ENCODE measurements around the gene EI24.
"Not testable (repeated sequence)": the region's sequence is repeated elsewhere in the genome, so short reads cannot be mapped to it uniquely, and the experiment has no call there.

EI24 gene

DNA sequence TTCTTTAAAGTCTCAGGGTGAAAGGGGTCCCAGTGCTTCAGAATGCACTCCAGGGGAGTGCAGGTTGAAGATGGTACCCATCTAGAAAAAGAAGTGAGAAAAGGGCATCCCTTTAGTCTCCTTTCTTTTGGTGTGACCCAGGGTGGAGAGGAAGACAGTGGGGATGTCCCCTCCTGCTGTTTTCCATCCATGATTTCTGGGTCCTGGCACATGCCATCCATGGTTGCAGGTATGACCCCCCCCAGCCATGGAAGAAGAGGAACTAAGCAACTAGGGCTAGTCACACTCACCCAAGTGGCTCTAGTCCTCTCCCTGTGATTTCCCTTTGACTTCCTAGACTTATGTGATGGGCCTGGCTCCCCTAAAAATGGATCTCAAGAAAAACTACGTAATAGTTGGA, 15.9 kb upstream of the EI24 start:
- Histone ChIP-seq H3K27ac (ENCODE audit: low read depth, low read length) (no peak overlapping the region), H3K4me3 (ENCODE audit: low read depth, low read length) (no peak overlapping the region), H3K9me3 (ENCODE audit: control insufficient read depth, insufficient read depth, low read depth, low read length) (peaks cover 51% of the 10 kb centered on the region), H3K36me3 (ENCODE audit: control insufficient read depth, insufficient read depth, low read length) (no peaks in the 10 kb centered on the region), H3K4me1 (ENCODE audit: control insufficient read depth, insufficient read depth, low read length) (no peaks in the 10 kb centered on the region), H3K27me3 (ENCODE audit: control insufficient read depth, insufficient read depth, low read length) (no peaks in the 10 kb centered on the region), H3K9ac (ENCODE audit: low read length) (no peak overlapping the region)

DNA sequence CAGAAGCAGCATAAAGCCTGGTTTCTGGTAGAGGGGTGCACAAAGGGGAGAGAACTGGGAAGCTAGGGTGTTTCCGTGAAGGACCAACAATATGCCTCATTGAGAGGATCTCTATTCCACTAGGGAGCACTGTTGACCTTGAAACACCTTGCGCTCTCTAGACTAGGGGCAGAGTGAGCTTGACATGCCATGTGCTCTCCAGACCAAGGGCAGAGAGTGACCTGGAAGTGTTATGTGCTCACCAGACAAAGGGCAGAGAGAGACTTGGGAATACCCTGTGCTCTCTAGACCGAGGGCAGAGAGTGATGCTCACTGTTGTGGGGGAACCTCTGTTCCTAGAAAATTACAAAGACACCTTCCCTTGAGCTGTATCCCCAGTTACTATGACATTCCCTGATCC, 15.2 kb upstream of the EI24 start:
- Histone ChIP-seq H3K9me3 (ENCODE audit: control insufficient read depth, insufficient read depth, low read depth, low read length) (peaks cover 51% of the 10 kb centered on the region), H3K4me3 (ENCODE audit: low read depth, low read length) (no peak overlapping the region), H3K27me3 (ENCODE audit: control insufficient read depth, insufficient read depth, low read length) (no peaks in the 10 kb centered on the region), H3K36me3 (ENCODE audit: control insufficient read depth, insufficient read depth, low read length) (no peaks in the 10 kb centered on the region), H3K9ac (ENCODE audit: low read length) (no peak overlapping the region), H3K27ac (ENCODE audit: low read depth, low read length) (no peak overlapping the region), H3K4me1 (ENCODE audit: control insufficient read depth, insufficient read depth, low read length) (no peaks in the 10 kb centered on the region)

DNA sequence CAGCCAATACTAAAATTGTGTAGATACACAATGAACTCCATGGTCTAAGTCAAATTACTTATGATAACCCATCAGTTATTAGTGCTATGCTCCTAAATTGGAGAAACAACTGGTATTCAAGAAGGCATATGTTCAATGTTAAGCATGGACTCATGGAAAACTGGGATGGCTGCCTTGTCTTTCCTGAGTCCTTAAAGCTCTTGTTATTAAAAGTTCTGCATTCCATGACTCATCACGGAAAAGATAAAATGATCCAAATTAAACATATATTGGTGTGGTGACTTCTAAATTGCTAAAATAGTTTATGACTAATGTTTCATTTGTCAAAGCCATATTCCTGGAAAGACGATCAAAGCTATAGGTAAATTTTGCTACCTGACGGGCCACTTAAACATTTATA, 9.4 kb upstream of the EI24 start:
- Histone ChIP-seq H3K27ac (ENCODE audit: low read depth, low read length) (no peak overlapping the region), H3K27me3 (ENCODE audit: control insufficient read depth, insufficient read depth, low read length) (no peaks in the 10 kb centered on the region), H3K36me3 (ENCODE audit: control insufficient read depth, insufficient read depth, low read length) (no peaks in the 10 kb centered on the region), H3K9me3 (ENCODE audit: control insufficient read depth, insufficient read depth, low read depth, low read length) (peaks cover 10% of the 10 kb centered on the region), H3K4me1 (ENCODE audit: control insufficient read depth, insufficient read depth, low read length) (no peaks in the 10 kb centered on the region), H3K9ac (ENCODE audit: low read length) (no peak overlapping the region), H3K4me3 (ENCODE audit: low read depth, low read length) (no peak overlapping the region)

- H3K9me3 ChIP-seq (ENCODE audit: control insufficient read depth, insufficient read depth, low read depth, low read length): peaks cover 5% of the 10 kb centered on the region; the same call in 1 of the 2 replicates
- no peak overlapping the region for H3K4me3 ChIP-seq (ENCODE audit: low read depth, low read length)
- no peak overlapping the region for H3K27ac ChIP-seq (ENCODE audit: low read depth, low read length)
- H3K9ac ChIP-seq (ENCODE audit: low read length): no peak overlapping the region
- H3K27me3 ChIP-seq (ENCODE audit: control insufficient read depth, insufficient read depth, low read length): no peaks in the 10 kb centered on the region
- no peaks in the 10 kb centered on the region for H3K4me1 ChIP-seq (ENCODE audit: control insufficient read depth, insufficient read depth, low read length)
- no peaks in the 10 kb centered on the region for H3K36me3 ChIP-seq (ENCODE audit: control insufficient read depth, insufficient read depth, low read length)
These were observed 7.4 kb upstream of the EI24 start for GRCh38 chr11:125561924-125562323.

DNA sequence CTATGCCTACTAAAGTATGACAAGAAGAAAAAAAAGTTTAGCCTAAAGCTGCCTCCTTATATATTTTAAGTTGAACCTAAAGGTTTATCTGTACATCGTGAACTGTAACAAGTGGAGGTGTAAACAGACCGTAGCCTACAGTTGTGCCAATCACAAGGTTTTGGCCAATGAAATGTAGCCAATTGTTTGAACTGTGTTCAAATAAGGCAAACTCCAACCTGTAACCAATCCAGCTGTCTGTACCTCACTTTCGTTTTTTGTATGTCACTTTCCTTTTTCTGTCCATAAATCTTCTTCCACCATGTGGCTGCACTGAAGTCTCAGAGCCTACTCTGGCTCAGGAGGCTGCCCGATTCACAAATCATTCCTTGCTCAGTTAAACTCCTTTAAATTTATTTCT, 6.8 kb upstream of the EI24 start:
- H3K9me3 ChIP-seq (ENCODE audit: control insufficient read depth, insufficient read depth, low read depth, low read length): peaks cover 5% of the 10 kb centered on the region; the same call in 1 of the 2 replicates
- H3K36me3 ChIP-seq (ENCODE audit: control insufficient read depth, insufficient read depth, low read length): no peaks in the 10 kb centered on the region
- no peaks in the 10 kb centered on the region for H3K4me1 ChIP-seq (ENCODE audit: control insufficient read depth, insufficient read depth, low read length)
- H3K4me3 ChIP-seq (ENCODE audit: low read depth, low read length): no peak overlapping the region
- H3K9ac ChIP-seq (ENCODE audit: low read length): no peak overlapping the region
- H3K27me3 ChIP-seq (ENCODE audit: control insufficient read depth, insufficient read depth, low read length): no peaks in the 10 kb centered on the region
- no peak overlapping the region for H3K27ac ChIP-seq (ENCODE audit: low read depth, low read length)

GRCh38 chr11:125564357-125564756, 4.9 kb upstream of the EI24 start:
- no peaks in the 10 kb centered on the region for H3K36me3 ChIP-seq (ENCODE audit: control insufficient read depth, insufficient read depth, low read length)
- H3K27ac ChIP-seq (ENCODE audit: low read depth, low read length): no peak overlapping the region
- H3K9ac ChIP-seq (ENCODE audit: low read length): no peak overlapping the region
- no peak overlapping the region for H3K4me3 ChIP-seq (ENCODE audit: low read depth, low read length)
- peaks cover 5% of the 10 kb centered on the region; the same call in 1 of the 2 replicates for H3K9me3 ChIP-seq (ENCODE audit: control insufficient read depth, insufficient read depth, low read depth, low read length)
- H3K4me1 ChIP-seq (ENCODE audit: control insufficient read depth, insufficient read depth, low read length): no peaks in the 10 kb centered on the region
- no peaks in the 10 kb centered on the region for H3K27me3 ChIP-seq (ENCODE audit: control insufficient read depth, insufficient read depth, low read length)

GRCh38 chr11:125566235-125566634, 3.0 kb upstream of the EI24 start:
- Histone ChIP-seq H3K27ac (ENCODE audit: low read depth, low read length) (no peak overlapping the region), H3K9ac (ENCODE audit: low read length) (no peak overlapping the region), H3K36me3 (ENCODE audit: control insufficient read depth, insufficient read depth, low read length) (no peaks in the 10 kb centered on the region), H3K27me3 (ENCODE audit: control insufficient read depth, insufficient read depth, low read length) (no peaks in the 10 kb centered on the region), H3K9me3 (ENCODE audit: control insufficient read depth, insufficient read depth, low read depth, low read length) (peaks cover 5% of the 10 kb centered on the region; the same call in 1 of the 2 replicates), H3K4me3 (ENCODE audit: low read depth, low read length) (no peak overlapping the region), H3K4me1 (ENCODE audit: control insufficient read depth, insufficient read depth, low read length) (peaks cover 10% of the 10 kb centered on the region)

GRCh38 chr11:125569915-125570621, 791 bp downstream of the EI24 start:
- Histone ChIP-seq H3K4me3 (ENCODE audit: low read depth, low read length) (peak overlapping the region; percentile 97), H3K9ac (ENCODE audit: low read length) (peak overlapping the region; percentile 96), H3K4me1 (ENCODE audit: control insufficient read depth, insufficient read depth, low read length) (peaks cover 10% of the 10 kb centered on the region), H3K9me3 (ENCODE audit: control insufficient read depth, insufficient read depth, low read depth, low read length) (peaks cover 5% of the 10 kb centered on the region; the same call in 1 of the 2 replicates), H3K36me3 (ENCODE audit: control insufficient read depth, insufficient read depth, low read length) (peaks cover 29% of the 10 kb centered on the region), H3K27ac (ENCODE audit: low read depth, low read length) (0 out of 2 replicates have a peak overlapping the region, but pooled peaks have one; percentile 62), H3K27me3 (ENCODE audit: control insufficient read depth, insufficient read depth, low read length) (no peaks in the 10 kb centered on the region)

DNA sequence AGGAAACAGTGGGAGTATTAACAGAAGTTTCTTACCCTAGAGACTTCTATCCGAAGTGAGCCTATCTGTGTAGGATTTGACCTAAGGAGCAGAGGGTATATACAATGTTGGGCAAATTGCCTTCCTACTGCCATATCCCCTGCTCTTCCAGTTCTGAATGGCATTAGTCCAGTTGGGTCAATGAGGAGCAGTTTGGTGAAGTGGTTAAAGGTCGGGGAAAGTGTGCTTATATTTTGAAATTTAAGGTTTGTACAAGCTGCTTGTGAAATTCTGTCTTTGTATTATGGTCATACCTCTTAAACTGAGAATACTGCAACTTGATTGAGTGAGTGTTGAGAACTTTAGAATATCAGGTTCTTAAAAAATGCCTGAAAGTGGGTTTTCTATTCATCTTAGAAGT, 1.7 kb downstream of the EI24 start:
- Histone ChIP-seq H3K36me3 (ENCODE audit: control insufficient read depth, insufficient read depth, low read length) (peaks cover 37% of the 10 kb centered on the region), H3K9ac (ENCODE audit: low read length) (no peak overlapping the region), H3K27ac (ENCODE audit: low read depth, low read length) (no peak overlapping the region), H3K9me3 (ENCODE audit: control insufficient read depth, insufficient read depth, low read depth, low read length) (peaks cover 5% of the 10 kb centered on the region; the same call in 1 of the 2 replicates), H3K4me3 (ENCODE audit: low read depth, low read length) (no peak overlapping the region; the same call in 1 of the 2 replicates), H3K4me1 (ENCODE audit: control insufficient read depth, insufficient read depth, low read length) (peaks cover 10% of the 10 kb centered on the region), H3K27me3 (ENCODE audit: control insufficient read depth, insufficient read depth, low read length) (no peaks in the 10 kb centered on the region)

DNA sequence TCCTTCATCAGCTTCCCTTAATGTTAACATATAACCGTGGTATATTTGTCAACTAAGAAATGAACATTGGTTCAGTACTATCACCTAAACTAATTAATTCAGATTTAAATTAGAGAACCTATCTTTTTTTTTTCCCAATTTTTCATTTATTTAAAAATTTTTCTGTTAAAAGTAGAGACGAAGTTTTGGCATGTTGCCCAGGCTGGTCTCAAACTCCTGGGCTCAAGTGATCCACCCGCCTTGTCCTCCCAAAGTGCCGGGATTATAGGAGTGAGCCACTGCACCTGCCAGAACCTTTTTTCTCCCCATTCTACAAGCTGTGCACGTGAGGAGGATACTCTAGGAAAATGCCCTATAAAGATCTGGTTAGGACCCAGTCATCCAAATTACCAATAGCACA, 3.6 kb downstream of the EI24 start:
- H3K9me3 ChIP-seq (ENCODE audit: control insufficient read depth, insufficient read depth, low read depth, low read length): no peaks in the 10 kb centered on the region
- H3K36me3 ChIP-seq (ENCODE audit: control insufficient read depth, insufficient read depth, low read length): peaks cover 57% of the 10 kb centered on the region
- no peaks in the 10 kb centered on the region for H3K27me3 ChIP-seq (ENCODE audit: control insufficient read depth, insufficient read depth, low read length)
- no peak overlapping the region for H3K27ac ChIP-seq (ENCODE audit: low read depth, low read length)
- H3K4me3 ChIP-seq (ENCODE audit: low read depth, low read length): no peak overlapping the region
- H3K9ac ChIP-seq (ENCODE audit: low read length): no peak overlapping the region
- H3K4me1 ChIP-seq (ENCODE audit: control insufficient read depth, insufficient read depth, low read length): peaks cover 10% of the 10 kb centered on the region

DNA sequence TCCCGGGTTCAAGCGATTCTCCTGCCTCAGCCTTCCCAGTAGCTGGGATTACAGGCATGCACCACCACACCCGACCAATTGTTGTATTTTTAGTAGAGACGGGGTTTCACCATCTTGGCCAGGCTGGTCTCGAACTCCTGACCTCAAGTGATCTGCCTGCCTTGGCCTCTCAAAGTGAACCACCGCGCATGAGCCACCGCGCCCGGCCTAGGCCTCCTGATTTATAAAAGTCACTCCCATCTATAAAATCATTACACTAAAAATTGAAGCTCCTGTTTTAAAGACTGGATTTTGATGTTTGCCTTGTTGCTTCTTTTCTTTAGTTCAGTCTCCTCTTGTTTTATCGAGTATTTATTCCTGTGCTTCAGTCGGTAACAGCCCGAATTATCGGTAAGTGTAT, 7.9 kb downstream of the EI24 start:
- not testable (repeated sequence) for H3K27ac ChIP-seq (ENCODE audit: low read depth, low read length); H3K4me1 ChIP-seq (ENCODE audit: control insufficient read depth, insufficient read depth, low read length); H3K9ac ChIP-seq (ENCODE audit: low read length); H3K9me3 ChIP-seq (ENCODE audit: control insufficient read depth, insufficient read depth, low read depth, low read length); H3K4me3 ChIP-seq (ENCODE audit: low read depth, low read length); H3K27me3 ChIP-seq (ENCODE audit: control insufficient read depth, insufficient read depth, low read length)
- peaks cover 90% of the 10 kb centered on the region for H3K36me3 ChIP-seq (ENCODE audit: control insufficient read depth, insufficient read depth, low read length)
